SK-N-DZ (cell line): ENCODE data around the gene LPGAT1. TPM values are rescaled to one million over a fixed set of nuclear protein-coding genes. Genes with fewer than 3 reads are reported as not detected.
A peak's percentile ranks its signal among the peaks of the same experiment; 100 is the strongest.
"Not testable (repeated sequence)": the region's sequence is repeated elsewhere in the genome, so short reads cannot be mapped to it uniquely, and the experiment has no call there.

Experiments
- DNase-seq: peaks from one replicate; pipeline ENCODE4 v3.0.0-alpha.2; 2015; ENCODE audit warnings: low spot score
- polyA plus RNA-seq, 2 experiments: library from polyadenylated mRNA; depleted of rRNA; stranded (reverse); fragments of >200 nt; gene quantifications; 2 replicates each; pipeline ENCODE4 v1.2.3, GENCODE V29; 2014

The LPGAT1 gene, protein sequence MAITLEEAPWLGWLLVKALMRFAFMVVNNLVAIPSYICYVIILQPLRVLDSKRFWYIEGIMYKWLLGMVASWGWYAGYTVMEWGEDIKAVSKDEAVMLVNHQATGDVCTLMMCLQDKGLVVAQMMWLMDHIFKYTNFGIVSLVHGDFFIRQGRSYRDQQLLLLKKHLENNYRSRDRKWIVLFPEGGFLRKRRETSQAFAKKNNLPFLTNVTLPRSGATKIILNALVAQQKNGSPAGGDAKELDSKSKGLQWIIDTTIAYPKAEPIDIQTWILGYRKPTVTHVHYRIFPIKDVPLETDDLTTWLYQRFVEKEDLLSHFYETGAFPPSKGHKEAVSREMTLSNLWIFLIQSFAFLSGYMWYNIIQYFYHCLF
- polyA plus RNA-seq (2014; cell fraction: cytosol; rRNA removed) = 35.7 and 37.5 TPM in 2 replicates
- 12.5 and 12.8 TPM in 2 replicates for polyA plus RNA-seq (2014; cell fraction: nucleus; rRNA removed)

- peak; percentile 57 for DNase-seq
Observed at GRCh38 chr1:211830328-211831142, at the start of gene LPGAT1. Gene LPGAT1 (minus strand): TSS chr1:211830763. CDS start chr1:211829296, 1,467 bp downstream.

- no peak for DNase-seq
Observed at GRCh38 chr1:211879475-211879874, 48.9 kb upstream of the LPGAT1 start.

DNA sequence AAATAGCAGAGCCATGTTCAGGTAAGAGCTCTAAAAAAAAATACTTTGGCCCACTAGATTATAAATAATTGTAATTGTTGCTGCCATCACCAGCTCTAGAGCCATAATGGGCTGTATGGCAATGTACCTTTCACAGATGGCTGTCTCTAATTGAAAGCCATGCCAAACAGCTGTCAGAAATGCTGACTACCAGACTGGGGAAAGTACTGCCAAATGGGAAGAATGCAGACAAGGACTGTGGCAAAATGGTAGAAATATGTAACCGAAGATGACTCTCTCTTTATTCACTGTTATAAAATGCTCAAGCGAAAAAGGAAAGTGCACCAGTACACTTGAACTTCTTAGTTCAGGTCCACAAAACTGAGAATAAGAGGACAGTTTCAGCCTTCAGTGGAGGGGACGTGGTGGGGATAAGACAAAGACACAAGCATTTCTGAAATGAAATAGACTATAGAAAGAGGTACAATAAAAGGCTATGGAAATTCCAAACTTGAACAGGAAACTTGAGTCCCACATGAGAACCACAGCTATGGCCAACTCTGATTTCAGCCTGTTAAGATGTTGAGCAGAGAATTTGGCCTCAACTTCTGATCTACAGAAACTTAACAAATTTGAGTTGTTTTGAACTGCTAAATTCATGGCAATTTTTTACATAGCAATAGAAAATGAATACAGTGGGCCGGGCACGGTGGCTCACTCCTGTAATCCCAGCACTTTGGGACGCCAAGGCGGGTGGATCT, 46.5 kb upstream of the LPGAT1 start:
- no peak for DNase-seq

DNA sequence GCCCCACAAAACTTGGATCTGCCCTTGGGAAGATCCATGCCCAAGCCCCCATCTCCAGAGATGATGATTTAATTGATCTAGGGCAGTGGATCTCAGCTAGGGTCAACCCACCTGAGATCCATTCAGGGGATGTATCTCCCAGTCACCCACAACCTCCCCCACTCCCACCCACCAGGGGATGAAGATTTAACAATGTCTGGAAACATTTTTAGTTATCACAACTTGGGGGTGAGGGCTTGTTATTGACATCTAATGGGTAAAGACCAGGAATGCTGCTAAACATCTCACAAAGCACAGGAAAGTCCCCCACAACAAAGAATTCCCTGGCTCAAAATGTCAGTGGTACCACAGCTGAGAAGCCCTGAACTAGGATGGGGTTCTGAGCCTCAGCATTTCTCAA, 45.0 kb upstream of the LPGAT1 start:
- DNase-seq = no peak

DNA sequence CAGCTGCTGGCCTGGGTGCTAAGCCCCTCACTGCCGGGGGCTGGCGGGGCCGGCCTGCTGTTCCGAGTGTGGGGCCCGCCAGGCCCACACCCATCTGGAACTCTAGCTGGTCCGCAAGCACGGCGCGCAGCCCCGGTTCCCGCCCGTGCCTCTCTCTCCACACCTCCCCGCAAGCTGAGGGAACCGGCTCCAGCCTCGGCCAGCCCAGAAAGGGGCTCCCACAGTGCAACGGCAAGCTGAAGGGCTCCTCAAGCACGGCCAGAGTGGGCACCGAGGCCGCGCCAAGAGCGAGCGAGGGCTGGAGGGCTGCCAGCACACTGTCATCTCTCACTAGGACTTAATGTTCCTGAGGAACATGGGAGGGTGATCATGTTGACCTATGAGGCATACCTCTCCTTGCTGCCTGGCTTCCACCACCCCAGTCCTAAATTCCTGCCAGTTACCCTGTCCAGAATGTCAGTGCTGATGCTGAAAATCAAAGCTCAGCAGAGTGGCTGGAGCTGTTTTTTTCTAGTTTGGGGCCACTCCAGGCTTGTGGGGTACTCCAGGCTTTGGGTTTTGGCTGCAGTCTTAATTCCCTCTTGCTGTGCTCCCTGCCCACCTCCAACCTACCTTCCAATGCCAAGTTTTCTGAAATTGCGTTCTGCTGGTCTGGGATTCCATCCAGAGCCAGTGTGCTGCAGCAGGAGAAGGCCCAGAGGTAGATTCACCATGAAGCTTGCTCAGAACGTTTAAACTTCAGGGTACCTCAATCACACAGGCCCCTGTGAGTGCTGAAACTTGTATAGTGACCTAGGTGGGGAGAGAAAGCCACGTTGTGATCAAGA, 44.2 kb upstream of the LPGAT1 start:
- DNase-seq = no peak

- not testable (repeated sequence) for DNase-seq
Observed at GRCh38 chr1:211873731-211874130, 43.2 kb upstream of the LPGAT1 start.

DNA sequence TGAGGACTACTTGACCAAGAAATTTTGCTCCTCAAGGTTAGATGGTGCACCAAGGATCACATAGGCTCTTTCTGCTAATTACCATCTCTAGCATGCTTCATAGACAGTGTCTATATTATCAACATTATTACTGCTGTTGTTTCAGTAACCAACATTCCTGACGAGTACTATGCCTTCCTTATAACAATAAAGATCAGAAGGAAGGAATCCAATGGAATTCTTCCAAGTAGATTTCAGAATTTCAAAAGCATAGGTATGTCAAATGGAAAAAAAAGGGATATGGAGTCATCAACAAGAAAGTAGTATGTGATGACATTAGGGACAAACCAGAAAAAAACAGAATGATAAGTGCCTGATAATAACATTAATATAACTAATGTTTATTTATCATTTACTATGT, 39.6 kb upstream of the LPGAT1 start:
- no peak for DNase-seq

DNA sequence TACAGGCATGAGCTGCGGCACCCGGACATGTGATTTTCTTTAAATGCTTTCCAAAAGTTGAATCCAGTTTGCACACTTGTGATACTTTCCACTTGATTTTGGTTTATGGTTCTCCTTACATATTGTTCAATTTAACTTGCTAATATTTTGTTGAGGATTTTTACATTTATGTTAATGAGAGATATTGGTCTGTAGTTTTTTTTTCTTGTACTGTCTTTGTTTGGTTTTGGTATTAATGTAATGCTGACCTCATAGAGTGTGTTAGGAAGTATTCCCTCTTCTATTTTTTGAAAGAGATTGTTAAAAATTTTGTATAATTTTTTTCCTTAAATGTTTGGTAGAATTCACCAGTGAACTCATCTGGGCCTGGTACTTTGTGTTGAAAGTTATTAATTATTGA, 34.6 kb upstream of the LPGAT1 start:
- DNase-seq = no peak

- no peak for DNase-seq
Observed at GRCh38 chr1:211859405-211859804, 28.8 kb upstream of the LPGAT1 start.

GRCh38 chr1:211851174-211851573, 20.6 kb upstream of the LPGAT1 start:
- DNase-seq = no peak

DNA sequence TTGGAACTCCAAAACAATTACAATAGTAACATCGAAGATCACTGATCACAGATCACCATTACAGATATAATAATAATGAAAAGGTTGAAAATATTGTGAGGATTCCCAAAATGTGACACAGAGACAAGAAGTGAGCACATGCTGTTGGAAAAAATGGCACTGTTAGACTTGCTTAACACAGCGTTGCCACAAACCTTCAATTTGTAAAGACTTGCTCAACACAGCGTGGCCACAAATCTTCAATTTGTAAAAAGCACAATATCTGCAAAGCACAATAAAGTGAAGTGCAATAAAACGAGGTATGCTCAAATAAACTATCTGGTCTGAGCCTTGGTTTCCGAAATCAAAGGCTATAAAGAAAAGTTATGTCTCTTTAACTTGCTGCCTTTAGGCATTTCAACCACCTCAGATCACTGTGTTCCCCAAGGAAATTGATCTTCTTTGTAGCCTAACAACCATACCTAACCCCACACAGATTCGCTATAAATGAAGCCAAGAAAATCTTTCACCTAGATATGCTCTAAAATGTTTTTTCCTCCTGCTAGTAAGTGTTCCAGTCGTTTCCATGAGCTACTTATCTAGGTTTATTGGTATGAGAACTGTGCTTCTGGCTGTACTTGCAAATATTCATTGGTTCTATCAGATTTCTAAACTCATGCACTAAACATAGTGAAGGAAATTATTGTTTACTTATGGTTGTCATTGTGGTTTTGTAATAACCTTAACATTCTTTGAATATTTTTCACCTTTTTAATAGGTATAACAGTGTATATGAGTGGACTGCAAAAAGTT, 13.1 kb upstream of the LPGAT1 start:
- DNase-seq = no peak

- DNase-seq = no peak
Observed at GRCh38 chr1:211843018-211843417, 12.5 kb upstream of the LPGAT1 start.

- no peak for DNase-seq
Observed at GRCh38 chr1:211842518-211842917, 12.0 kb upstream of the LPGAT1 start.

GRCh38 chr1:211839106-211839505, 8.5 kb upstream of the LPGAT1 start:
- no peak for DNase-seq

- DNase-seq = no peak
Observed at GRCh38 chr1:211833174-211833820, 2.7 kb upstream of the LPGAT1 start.

GRCh38 chr1:211832661-211833060, 2.1 kb upstream of the LPGAT1 start:
- no peak for DNase-seq

- DNase-seq = peak; percentile 86
Observed at GRCh38 chr1:211831558-211832323, 1.2 kb upstream of the LPGAT1 start.

GRCh38 chr1:211830055-211830327, 572 bp downstream of the LPGAT1 start:
- no peak for DNase-seq
